HG03095 (cell line): Measurements from ENCODE around the gene CDH13.

Experiments
- ATAC-seq: cut with Tn5 transposase; IDR thresholded peaks from one replicate; pipeline ENCODE4 v1.9.1; 2021; ENCODE audit warnings: moderate library complexity; ENCODE audit not compliant: unreplicated experiment

The CDH13 gene

GRCh38 chr16:82735186-82735585, 108.4 kb downstream of the CDH13 start:
- ATAC-seq: no peak

- no peak for ATAC-seq
Observed at GRCh38 chr16:82735673-82736091, 108.9 kb downstream of the CDH13 start.

GRCh38 chr16:82736224-82736623, 109.5 kb downstream of the CDH13 start:
- ATAC-seq: no peak

- ATAC-seq: no peak
Observed at GRCh38 chr16:82738699-82739098, 111.9 kb downstream of the CDH13 start.

DNA sequence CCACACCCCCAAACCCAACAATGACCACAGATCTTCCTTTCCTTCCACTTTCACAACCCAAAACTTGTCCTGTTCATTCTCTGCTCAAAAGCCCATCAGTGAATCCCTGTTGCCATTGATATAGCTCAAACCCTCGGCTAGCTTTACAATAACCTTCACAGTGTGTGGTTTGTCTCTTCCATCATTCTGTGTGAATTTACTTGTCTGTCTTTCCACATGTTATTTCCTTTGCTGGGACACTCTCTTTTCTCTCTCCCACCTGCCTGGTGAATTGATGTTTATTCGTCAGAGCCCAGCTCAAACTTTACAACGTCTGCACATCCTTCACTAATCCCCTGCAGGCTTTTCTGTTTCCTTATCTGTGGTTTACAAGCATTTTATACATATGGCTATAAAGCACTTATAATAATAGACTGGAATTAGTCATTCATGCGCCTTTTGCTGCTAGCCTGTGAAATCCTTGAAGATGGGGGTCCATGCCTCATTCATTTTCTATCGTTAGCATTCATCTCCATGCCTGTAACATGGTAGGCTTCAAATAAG, 114.4 kb downstream of the CDH13 start:
- ATAC-seq: no peak

DNA sequence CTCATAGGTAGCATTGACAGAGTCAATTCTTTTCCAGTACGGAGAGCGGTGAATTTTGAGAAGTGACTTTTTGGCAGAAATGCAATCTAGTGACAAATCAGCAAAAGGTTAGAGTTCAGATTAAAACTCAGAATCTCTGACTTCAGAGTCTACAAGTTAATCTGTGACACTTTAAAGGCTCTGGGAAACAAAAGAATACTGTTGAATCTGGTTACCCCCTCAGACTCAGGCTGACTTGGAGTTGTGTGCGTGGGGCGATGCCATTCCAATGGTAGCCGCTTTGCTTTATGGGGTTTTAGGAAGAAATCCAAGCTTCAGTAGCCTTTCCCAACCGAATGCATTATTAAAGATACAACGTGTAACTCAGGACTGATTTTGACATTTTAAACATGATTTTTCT, 118.2 kb downstream of the CDH13 start:
- no peak for ATAC-seq

DNA sequence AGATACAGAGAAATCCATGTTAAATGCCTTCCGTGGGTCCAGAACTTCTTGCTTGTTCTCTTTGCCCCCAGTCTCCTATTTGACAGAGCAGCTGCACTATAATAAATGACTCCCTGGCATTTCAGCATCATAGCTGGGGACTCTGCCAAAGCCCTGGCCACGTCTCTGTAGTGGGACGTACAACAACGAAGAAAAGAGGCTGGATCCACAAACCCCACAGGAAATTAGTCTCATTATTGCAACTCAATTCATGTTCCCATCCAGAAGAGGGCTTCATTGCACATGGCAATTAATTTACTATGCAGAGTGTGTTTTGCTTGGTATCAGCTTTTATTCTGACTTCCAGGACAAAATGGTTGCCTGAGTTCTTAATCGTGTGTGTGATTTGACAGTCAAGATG, 121.3 kb downstream of the CDH13 start:
- ATAC-seq: no peak

GRCh38 chr16:82750068-82750467, 123.3 kb downstream of the CDH13 start:
- ATAC-seq: no peak

DNA sequence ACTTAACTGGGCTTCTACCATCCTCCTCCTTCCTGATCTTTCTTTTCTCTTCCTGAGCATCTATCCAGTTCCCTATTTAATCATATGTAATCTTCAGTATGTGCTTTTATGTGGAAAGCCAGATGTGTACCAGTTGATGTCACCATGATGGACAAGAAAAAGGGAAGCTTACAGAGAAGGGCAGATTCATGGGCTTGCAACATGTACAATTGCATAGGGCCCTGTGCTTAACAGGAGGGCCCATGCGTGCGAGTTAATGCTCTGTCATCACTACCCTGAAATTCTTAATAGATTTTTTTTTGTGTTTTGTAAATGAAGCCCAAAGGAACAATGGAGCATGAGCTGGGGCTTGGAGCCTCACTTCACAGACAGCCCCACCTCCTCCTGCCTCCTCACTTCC, 124.3 kb downstream of the CDH13 start:
- no peak for ATAC-seq

DNA sequence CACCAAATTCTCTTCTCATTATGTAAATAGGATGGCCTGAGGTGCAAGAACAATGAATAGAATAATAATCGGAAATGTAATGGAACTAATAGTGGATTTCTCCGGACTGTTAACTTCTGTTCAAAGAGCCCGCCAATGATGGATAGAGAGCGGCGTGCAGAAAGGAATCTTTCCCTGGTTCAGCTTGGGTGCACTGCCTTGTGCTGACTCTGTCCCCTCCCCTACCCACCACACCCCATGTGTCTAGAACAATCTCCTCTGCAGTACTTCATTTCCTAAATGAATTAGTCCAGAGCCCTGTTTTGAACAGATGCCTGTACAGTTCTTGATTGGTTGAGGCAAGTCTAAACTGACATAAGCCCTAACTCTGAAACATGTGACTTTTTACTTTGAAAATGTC, 125.4 kb downstream of the CDH13 start:
- ATAC-seq: no peak

- no peak for ATAC-seq
Observed at GRCh38 chr16:82753821-82754220, 127.1 kb downstream of the CDH13 start.

DNA sequence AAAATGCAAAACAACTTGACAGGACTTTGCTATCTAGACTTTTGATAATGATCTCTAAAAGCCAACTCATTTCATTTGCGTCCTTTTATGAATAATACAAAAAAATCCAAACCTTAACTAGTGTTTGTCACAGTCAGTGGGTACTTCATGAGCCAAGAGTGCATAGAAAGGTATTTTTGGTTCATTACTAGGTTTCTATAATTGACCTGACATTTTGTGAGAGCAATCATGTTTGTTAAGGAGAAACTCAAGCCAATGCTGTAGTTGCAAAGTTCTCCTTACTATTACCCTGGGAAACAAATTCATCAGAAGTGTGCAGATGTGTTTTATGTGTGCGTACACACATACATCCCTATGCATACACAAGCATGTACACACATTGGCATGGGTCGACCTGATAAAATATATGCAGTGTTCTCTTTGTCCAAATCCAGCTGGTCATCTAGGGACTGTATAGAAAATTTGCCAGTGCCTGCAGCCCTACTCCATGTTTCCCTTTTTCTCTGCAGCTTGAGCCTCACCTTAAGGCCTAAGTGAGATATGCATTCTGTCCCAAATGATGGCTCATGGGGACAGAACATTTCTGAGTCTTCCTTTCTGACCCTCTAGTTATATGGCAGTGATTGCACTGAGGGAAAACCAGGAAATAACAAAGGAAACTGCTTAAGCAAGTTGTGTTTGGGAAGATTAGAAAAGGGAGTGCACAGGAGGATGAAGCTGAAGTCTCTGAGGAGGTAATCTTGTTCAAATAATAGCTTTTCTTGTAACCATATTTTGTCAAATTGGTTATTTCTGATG, 128.1 kb downstream of the CDH13 start:
- no peak for ATAC-seq

- no peak for ATAC-seq
Observed at GRCh38 chr16:82755570-82756282, 129.0 kb downstream of the CDH13 start.

DNA sequence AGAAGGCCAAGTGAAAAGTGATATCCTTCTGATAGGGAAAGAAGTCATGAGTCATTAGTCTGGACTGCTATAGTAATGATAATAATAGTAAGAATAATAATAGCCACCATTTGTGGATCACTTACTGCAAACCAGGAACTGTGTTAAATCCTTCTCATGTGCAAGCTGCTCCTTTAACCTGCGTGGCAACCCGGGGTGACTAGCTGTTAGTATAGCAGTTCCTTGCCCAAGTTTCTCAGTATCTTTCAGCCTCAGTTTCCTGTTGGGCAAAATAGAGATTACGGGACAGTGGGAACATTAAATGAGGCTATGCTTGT, 129.5 kb downstream of the CDH13 start:
- ATAC-seq: no peak

DNA sequence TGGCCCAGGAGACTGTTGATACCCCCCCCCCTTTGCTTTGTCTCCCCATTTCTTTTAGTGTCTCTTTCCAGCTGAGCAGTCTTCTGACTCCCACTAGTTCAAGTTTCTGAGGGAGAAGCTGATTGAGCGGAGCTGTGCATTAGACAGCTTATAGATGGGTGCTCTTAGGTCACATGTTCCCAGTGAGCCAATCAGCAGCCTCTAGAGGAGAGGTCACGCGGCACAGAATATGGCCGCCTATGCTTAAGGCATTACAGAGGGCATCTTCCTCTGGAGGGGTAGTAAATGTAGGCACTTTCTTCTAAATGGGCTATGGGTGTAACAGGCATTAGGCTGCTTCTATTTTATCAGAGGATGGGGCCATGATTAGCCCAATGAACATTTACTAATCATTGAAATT, 131.6 kb downstream of the CDH13 start:
- ATAC-seq: no peak

DNA sequence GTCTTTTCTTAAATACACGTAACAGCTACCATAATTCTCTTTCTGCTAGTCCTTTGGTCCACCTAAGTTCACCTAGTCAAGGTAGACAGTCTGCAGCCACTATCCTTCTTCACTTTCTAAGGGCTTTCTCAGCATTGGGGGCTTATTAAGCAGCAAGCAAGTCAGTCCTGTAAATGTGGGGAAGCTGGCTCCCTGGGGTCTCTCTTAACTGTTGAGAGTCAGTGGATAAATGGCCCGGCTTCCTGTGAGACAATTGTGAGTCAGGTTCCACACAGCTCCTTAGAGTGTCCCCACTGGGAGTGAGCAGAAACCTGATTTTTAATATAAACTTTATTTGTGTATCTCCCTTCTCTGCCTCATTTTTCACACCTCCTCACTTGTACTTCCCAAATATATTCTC, 132.1 kb downstream of the CDH13 start:
- ATAC-seq: no peak

- no peak for ATAC-seq
Observed at GRCh38 chr16:82761236-82761635, 134.5 kb downstream of the CDH13 start.

DNA sequence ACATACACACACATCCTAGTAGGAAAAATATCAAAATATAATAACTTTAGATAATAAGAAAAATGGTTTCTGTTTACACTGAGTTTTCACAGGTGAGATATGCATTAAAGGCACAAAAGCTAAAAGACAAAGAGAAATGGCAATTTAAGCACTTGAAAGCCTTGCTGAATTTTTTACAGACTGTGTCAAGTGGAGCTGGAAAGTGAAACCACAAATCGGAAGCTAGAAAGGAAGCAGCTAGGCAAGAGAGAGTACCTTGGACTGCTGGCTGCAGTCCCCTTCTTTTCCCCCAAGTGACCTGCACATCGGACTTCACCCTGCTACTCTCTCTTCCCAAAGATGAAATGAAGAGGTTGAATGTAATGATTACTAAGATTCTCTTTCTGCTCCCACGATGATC, 135.1 kb downstream of the CDH13 start:
- ATAC-seq: no peak

DNA sequence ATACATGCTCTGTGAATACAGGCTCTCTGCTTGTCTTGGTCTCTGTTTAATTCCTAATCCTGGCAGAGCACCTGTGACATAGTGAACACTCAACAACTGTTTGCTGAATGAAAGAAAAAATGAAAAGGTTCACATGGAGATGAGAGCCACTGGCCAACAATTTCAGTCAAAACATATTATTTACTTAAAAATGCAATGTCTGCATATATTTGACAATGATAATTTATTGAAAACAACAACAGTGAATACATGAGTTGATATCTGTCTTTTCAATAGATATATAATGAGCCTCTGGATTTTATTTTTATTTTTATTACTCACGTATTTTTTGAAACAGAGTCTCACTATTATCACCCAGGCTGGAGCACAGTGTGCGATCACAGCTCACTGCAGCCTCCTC, 136.6 kb downstream of the CDH13 start:
- no peak for ATAC-seq

DNA sequence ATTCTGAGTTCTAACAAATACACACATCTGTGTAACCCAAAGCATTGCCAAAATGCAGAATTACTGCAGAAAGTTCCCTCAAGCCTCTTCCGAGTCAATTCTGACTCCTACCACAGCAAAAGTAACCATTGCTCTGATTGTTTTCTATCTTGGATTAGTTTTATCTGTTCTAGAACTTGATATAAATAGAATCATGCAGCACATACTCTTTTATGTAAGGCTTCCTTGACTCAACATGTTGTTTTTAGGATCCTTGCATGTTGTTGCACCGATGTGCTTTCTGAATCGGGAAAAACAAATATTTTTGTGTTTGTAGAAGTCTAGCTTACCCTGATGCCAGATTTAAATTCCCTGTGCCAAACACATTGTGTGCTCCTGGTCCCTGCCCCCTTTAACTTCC, 140.4 kb downstream of the CDH13 start:
- no peak for ATAC-seq

GRCh38 chr16:82767808-82768207, 141.0 kb downstream of the CDH13 start:
- ATAC-seq: no peak

DNA sequence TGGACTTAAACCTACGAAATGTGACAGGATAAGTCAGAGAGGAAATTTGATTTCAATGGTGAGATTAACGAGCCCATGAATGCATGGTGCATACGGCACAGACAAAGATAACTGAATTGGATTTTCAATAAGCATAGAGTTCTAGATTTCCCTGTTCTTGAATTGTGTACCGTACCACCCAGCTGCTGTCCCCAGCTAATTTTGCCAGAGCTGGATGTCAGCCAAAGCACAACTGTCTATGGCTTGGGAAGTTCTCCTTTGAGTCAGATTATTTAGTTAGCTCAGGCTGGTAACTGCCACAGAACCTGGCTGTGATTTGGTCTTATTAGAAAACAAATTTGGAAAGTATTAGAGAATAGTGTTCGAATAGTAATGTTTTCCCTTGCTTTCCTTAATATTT, 143.1 kb downstream of the CDH13 start:
- no peak for ATAC-seq
